SU-DHL-6 (cell line): ENCODE measurements around the gene MRPL38.

Experiments
- EZH2phosphoT487 ChIP-seq: fragments of 200-600 bp; sonication (generic), shearing (Covaris generic); conservative IDR thresholded peaks from 2 replicates; pipeline ENCODE4 v1.6.1; 2018; ENCODE audit warnings: mild to moderate bottlenecking, antibody characterized with exemption, low read length, moderate library complexity, mixed read lengths
- TF ChIP-seq, protein P1 (sequence below): fragments of 200-600 bp; sonication (generic); IDR thresholded peaks from one replicate; pipeline ENCODE4 v1.5.1; 2017; ENCODE audit warnings: antibody characterized with exemption, mild to moderate bottlenecking, low read length, moderate library complexity; ENCODE audit not compliant: insufficient read depth, poor library complexity, severe bottlenecking

DNA sequence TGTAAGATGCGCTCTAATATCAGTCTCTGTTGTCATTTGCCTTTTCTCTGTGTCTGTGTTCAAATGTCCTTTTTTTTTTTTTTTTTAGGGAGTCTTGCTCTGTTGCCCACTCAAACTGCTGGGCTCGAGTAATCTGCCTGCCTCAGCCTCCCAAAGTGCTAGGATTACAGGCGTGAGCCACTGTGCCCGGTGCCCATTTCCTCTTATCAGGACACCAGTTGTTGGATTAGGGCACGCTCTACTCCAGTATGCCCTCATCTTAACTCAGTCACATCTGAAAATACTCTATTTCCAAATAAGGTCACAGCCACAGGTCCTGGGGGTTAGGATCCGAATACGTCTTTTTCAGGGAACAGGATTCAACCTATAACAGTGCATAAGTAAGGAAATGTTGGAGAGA lies 24.4 kb downstream of the MRPL38 start:
- TF ChIP-seq, protein P1, sequence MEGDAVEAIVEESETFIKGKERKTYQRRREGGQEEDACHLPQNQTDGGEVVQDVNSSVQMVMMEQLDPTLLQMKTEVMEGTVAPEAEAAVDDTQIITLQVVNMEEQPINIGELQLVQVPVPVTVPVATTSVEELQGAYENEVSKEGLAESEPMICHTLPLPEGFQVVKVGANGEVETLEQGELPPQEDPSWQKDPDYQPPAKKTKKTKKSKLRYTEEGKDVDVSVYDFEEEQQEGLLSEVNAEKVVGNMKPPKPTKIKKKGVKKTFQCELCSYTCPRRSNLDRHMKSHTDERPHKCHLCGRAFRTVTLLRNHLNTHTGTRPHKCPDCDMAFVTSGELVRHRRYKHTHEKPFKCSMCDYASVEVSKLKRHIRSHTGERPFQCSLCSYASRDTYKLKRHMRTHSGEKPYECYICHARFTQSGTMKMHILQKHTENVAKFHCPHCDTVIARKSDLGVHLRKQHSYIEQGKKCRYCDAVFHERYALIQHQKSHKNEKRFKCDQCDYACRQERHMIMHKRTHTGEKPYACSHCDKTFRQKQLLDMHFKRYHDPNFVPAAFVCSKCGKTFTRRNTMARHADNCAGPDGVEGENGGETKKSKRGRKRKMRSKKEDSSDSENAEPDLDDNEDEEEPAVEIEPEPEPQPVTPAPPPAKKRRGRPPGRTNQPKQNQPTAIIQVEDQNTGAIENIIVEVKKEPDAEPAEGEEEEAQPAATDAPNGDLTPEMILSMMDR: no peak
- no peak for TF ChIP-seq EZH2phosphoT487
